HepG2 (cell line): Measurements from ENCODE around the gene PCDHA7. TPM values are rescaled to one million over a fixed set of nuclear protein-coding genes. Genes with fewer than 3 reads are reported as not detected.

ENCODE experiments used
- ATAC-seq: fragments of 200-7000 bp; cut with Tn5 transposase; 3 replicates; pipeline ENCODE4 v1.9.1; 2020; ENCODE audit warnings: mild to moderate bottlenecking, moderate library complexity
- BruUV-seq: library from RNA; stranded (reverse); fragments of 400-500 nt; replicated peaks from 2 replicates; lab custom pipeline; 2021; lab: Mats Ljungman, UMichigan
- CTCF ChIA-PET: fragments of 300-600 bp; formaldehyde crosslinking; extraction: SDS; loops from one replicate; lab custom pipeline; 2021; ENCODE audit warnings: low total read pairs, inconsistent platforms, low intra/inter-chr PET ratio; lab: Yijun Ruan, JAX
- POLR2A ChIA-PET: fragments of 350-600 bp; sonication (Branson Sonifier 250); formaldehyde crosslinking; loops from one replicate; lab custom pipeline; 2020; ENCODE audit warnings: antibody characterized with exemption, inconsistent platforms; lab: Yijun Ruan, JAX
- DNase-seq: peaks from one replicate; pipeline ENCODE4 v3.0.0-alpha.2; 2015; ENCODE audit warnings: low spot score
- FAIRE-seq: peaks from 3 replicates; lab custom pipeline; 2011; peaks lifted over from hg19 to GRCh38; lab: Jason Lieb, UNC
- H2AFZ ChIP-seq: one replicate; pipeline ENCODE4 v1.6.1; 2011; ENCODE audit warnings: low read length, inconsistent platforms
- H3K27ac ChIP-seq: fragments of 300-600 bp; 3 replicates; pipeline ENCODE4 v1.8.0; 2011; ENCODE audit warnings: mixed run types, mild to moderate bottlenecking, mixed read lengths, low read length, inconsistent platforms; ENCODE audit not compliant: insufficient read depth; ENCODE audit errors: extremely low read length
- H3K27me3 ChIP-seq, 2 experiments: fragments of 200-600 bp in 1 of 2; 2 replicates in 1 of 2; 3 replicates in 1 of 2; pipeline versions ENCODE4 v1.6.0 to v1.8.0; 2011; ENCODE audit warnings: low read length in 2 of 2, mild to moderate bottlenecking in 2 of 2, moderate library complexity in 2 of 2, inconsistent platforms in 1 of 2; ENCODE audit not compliant: insufficient read depth in 2 of 2, control insufficient read depth in 1 of 2
- H3K36me3 ChIP-seq, 2 experiments: fragments of 200-600 bp in 1 of 2; replicated peaks in 1 of 2; 2 replicates in 1 of 2; 3 replicates in 1 of 2; pipeline versions ENCODE4 v1.5.1 to v1.8.0; 2011; ENCODE audit warnings: low read length in 2 of 2, inconsistent platforms in 1 of 2; ENCODE audit not compliant: insufficient read depth in 2 of 2, control insufficient read depth in 1 of 2
- H3K4me1 ChIP-seq: 2 replicates; pipeline ENCODE4 v1.5.1; 2012; ENCODE audit warnings: low read length, inconsistent platforms; ENCODE audit not compliant: insufficient read depth
- H3K4me2 ChIP-seq: 2 replicates; pipeline ENCODE4 v1.6.0; 2011; ENCODE audit warnings: low read depth, low read length, inconsistent platforms
- H3K4me3 ChIP-seq, 3 experiments: fragments of 200-600 bp in 1 of 3; sonication (generic), shearing (Covaris generic) in 1 of 3; replicated peaks in 1 of 3; 2 replicates each; pipeline ENCODE4 v1.5.1; 2011 to 2016; ENCODE audit warnings: low read length in 3 of 3, inconsistent platforms in 2 of 3, low read depth in 2 of 3, mild to moderate bottlenecking in 2 of 3, control low read depth in 1 of 3, mixed read lengths in 1 of 3; ENCODE audit not compliant: insufficient read depth in 1 of 3
- H3K79me2 ChIP-seq: one replicate; pipeline ENCODE4 v1.6.1; 2011; ENCODE audit warnings: low read length, inconsistent platforms; ENCODE audit not compliant: insufficient read depth
- H3K9ac ChIP-seq: 2 replicates; pipeline ENCODE4 v1.6.0; 2011; ENCODE audit warnings: mild to moderate bottlenecking, low read depth, low read length, inconsistent platforms; ENCODE audit not compliant: insufficient read depth
- H3K9me3 ChIP-seq: 2 replicates; pipeline ENCODE4 v1.5.1; 2012; ENCODE audit warnings: mild to moderate bottlenecking, low read length
- H4K20me1 ChIP-seq: 2 replicates; pipeline ENCODE4 v1.6.0; 2011; ENCODE audit warnings: inconsistent platforms, mild to moderate bottlenecking, low read length, moderate library complexity; ENCODE audit not compliant: insufficient read depth
- AHR ChIP-seq: IDR thresholded peaks from 2 replicates; pipeline ENCODE4 v1.6.1; 2018; ENCODE audit warnings: missing genetic modification reagents, missing compliant biosample characterization
- IKZF4 ChIP-seq: sonication (generic); formaldehyde crosslinking; IDR thresholded peaks from 2 replicates; pipeline ENCODE4 v1.5.1; 2020; ENCODE audit warnings: borderline replicate concordance, mild to moderate bottlenecking, low read depth, missing genetic modification reagents; ENCODE audit errors: not compliant biosample characterization
- KIAA2018 ChIP-seq: sonication (generic); formaldehyde crosslinking; IDR thresholded peaks from 2 replicates; pipeline ENCODE4 v1.5.0; 2020; ENCODE audit warnings: mild to moderate bottlenecking, missing genetic modification reagents, borderline replicate concordance
- SMARCC2 ChIP-seq: fragments of 450-650 bp; IDR thresholded peaks from 2 replicates; pipeline ENCODE4 v1.6.1; 2017; ENCODE audit warnings: antibody characterized with exemption, mild to moderate bottlenecking
- ZHX2 ChIP-seq, 2 experiments: sonication (generic) in 1 of 2; formaldehyde crosslinking in 1 of 2; IDR thresholded peaks; 2 replicates each; pipeline versions ENCODE4 v1.6.1 to v1.9.0; 2014 to 2022; ENCODE audit warnings: antibody characterized with exemption in 1 of 2, borderline replicate concordance in 1 of 2, inconsistent platforms in 1 of 2, low read depth in 1 of 2, missing genetic modification reagents in 1 of 2
- ZNF34 ChIP-seq: sonication (generic); formaldehyde crosslinking; IDR thresholded peaks from 2 replicates; pipeline ENCODE4 v1.4.0; 2020; ENCODE audit warnings: mild to moderate bottlenecking, missing genetic modification reagents, borderline replicate concordance
- ZNF546 ChIP-seq: sonication (generic); formaldehyde crosslinking; conservative IDR thresholded peaks from 2 replicates; pipeline ENCODE4 v1.8.1; 2023; ENCODE audit warnings: mild to moderate bottlenecking, missing genetic modification reagents
- ZNF616 ChIP-seq: sonication (generic); formaldehyde crosslinking; IDR thresholded peaks from 2 replicates; pipeline ENCODE4 v1.5.0; 2020; ENCODE audit warnings: low read depth, mild to moderate bottlenecking, missing genetic modification reagents
- ZNF619 ChIP-seq: sonication (generic); formaldehyde crosslinking; IDR thresholded peaks from 2 replicates; pipeline ENCODE4 v1.4.0; 2020; ENCODE audit warnings: mild to moderate bottlenecking, missing genetic modification reagents
- WGBS: methylation state at CpG from one replicate; pipeline ENCODE4 v1.1.6; 2017; ENCODE audit warnings: low lambda C conversion rate; 5-methylcytosine and 5-hydroxymethylcytosine counted together
- in situ Hi-C: cut with HindIII; loops from 2 replicates; pipeline ENCODE4 v1.10.0; 2017; ENCODE audit warnings: low pct_unique_long_range_greater_than_20kb; ENCODE audit not compliant: extremely low pct_ligation_motif_present
- intact Hi-C: fragments of 100-400 bp; cut with micrococcal nuclease; formaldehyde crosslinking; loops from one replicate; pipeline ENCODE4 v1.10.0; 2022; ENCODE audit not compliant: unreplicated experiment
- polyA plus RNA-seq, 8 experiments: library from polyadenylated mRNA; depleted of rRNA in 3 of 8; stranded (reverse) in 7 of 8; unstranded in 1 of 8; fragments of >200 nt; fragmentation: Illumina TruSeq in 4 of 8; extraction: Trizol in 4 of 8; gene quantifications; 2 replicates each; pipeline versions ENCODE4 v1.2.1 to v1.2.3, GENCODE V29; 2011 to 2016; ENCODE audit warnings: low read depth in 4 of 8, missing spikeins in 1 of 8, mixed read lengths in 1 of 8; ENCODE audit not compliant: insufficient read depth in 1 of 8
- total RNA-seq, 5 experiments: library from RNA; depleted of rRNA; stranded (reverse); fragments of >200 nt; fragmentation: Illumina TruSeq; extraction: Trizol; gene quantifications; 2 replicates each; pipeline ENCODE4 v1.2.3, GENCODE V29; 2016; ENCODE audit warnings: low read depth in 1 of 5
- TF ChIP-seq, protein P1 (sequence below): sonication (generic); formaldehyde crosslinking; IDR thresholded peaks from 2 replicates; pipeline ENCODE4 v1.4.0; 2020; ENCODE audit warnings: missing genetic modification reagents

PCDHA7 gene
- total and polyA plus RNA-seq, 2 of the 13 experiments (the other 11 are each of a cell fraction or from before 2014, with no cell fraction given) = 0.49 to 0.53 TPM

DNA sequence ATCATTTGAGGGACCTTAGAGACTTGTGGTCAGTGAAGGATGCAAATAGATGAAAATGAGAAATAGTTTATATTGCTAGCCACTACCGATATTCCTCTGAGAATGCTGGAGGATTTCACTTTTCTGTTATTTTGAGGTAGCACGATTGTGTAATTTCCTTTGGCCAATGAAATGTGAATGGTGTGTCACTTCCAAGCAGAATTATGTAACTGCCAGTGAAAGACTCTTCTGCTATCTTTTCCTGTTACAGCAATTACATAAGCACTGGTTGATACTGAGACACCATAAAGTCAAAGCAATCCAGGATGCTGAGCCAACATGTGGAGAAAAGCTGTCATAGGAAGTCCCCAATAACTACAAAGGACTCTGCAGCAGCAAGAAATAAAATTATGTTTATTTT, 43.0 kb upstream of the PCDHA7 start:
- Histone ChIP-seq H3K4me3 (no peak overlapping the region), H3K36me3 (no peaks in the 10 kb centered on the region), H3K27ac (no peak overlapping the region), H3K9me3 (peaks cover 54% of the 10 kb centered on the region), H3K4me1 (no peaks in the 10 kb centered on the region), H2AFZ (no peak overlapping the region), H3K9ac (no peak overlapping the region), H3K4me2 (no peak overlapping the region), H3K79me2 (no peaks in the 10 kb centered on the region), H4K20me1 (no peaks in the 10 kb centered on the region), H3K27me3 (no peaks in the 10 kb centered on the region)
- POLR2A ChIA-PET = no interaction called here
- WGBS = 0% methylated on average over 2 of the region's 2 CpGs
- no TSS peak for BruUV-seq
- in situ Hi-C loops (no loop called here), intact Hi-C loops (no loop called here)
- ATAC-seq (no peak), DNase-seq (no peak), FAIRE-seq (no peak)
- CTCF ChIA-PET = no interaction called here
- TF ChIP-seq ZNF619 = no peak
- TF ChIP-seq AHR (CRISPR knock-in tag) = no peak
- TF ChIP-seq SMARCC2 = no peak
- no peak for TF ChIP-seq ZNF34 (CRISPR knock-in tag)
- TF ChIP-seq ZNF546 (CRISPR knock-in tag) = no peak
- no peak for TF ChIP-seq ZHX2 (IDR thresholded peaks at IDR 0.05; ENCODE audit: low read depth)
- no peak for TF ChIP-seq ZHX2 (CRISPR knock-in tag; IDR thresholded peaks at IDR 0.05; ENCODE audit: borderline replicate concordance)
- TF ChIP-seq, protein P1, sequence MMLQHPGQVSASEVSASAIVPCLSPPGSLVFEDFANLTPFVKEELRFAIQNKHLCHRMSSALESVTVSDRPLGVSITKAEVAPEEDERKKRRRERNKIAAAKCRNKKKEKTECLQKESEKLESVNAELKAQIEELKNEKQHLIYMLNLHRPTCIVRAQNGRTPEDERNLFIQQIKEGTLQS (CRISPR knock-in tag) = no peak
- TF ChIP-seq ZNF616 = no peak
- no peak for TF ChIP-seq KIAA2018 (CRISPR knock-in tag)
- no peak for TF ChIP-seq IKZF4 (CRISPR knock-in tag)
